Stimulated activated CD4-positive, alpha-beta T cell treated with anti-CD3 and anti-CD28 coated beads, Interleukin-12 subunit alpha, Interleukin-12 subunit beta, amount 100 ng/mL, for 24 hours (primary cell): ENCODE results near the gene FHOD1.

ENCODE experiments used
- DNase-seq, 2 experiments: peaks; one replicate each; pipeline ENCODE4 v3.0.0-alpha.2; 2020; ENCODE audit warnings: low read depth in 2 of 2

The FHOD1 gene

GRCh38 chr16:67249178-67250044 lies 2.1 kb upstream of the FHOD1 start:
- DNase-seq = no peak

- no peak for DNase-seq
These were observed 1.3 kb upstream of the FHOD1 start, which contains the start of gene SLC9A5 for GRCh38 chr16:67248401-67249177. SLC9A5 (plus strand) TSS chr16:67248979; CDS start chr16:67249015, 36 bp downstream.

- no peak for DNase-seq
These were observed 756 bp upstream of the FHOD1 start for GRCh38 chr16:67248073-67248400.

- DNase-seq = peak in 1 of 2 experiments; percentile 43
These were observed 507 bp downstream of the FHOD1 start for GRCh38 chr16:67246756-67247191.

- DNase-seq = peak in 1 of 2 experiments; percentile 47
These were observed 1.1 kb downstream of the FHOD1 start for GRCh38 chr16:67246081-67246755.

- no peak for DNase-seq
These were observed 1.6 kb downstream of the FHOD1 start for GRCh38 chr16:67245674-67246080.

GRCh38 chr16:67245186-67245585 lies 2.1 kb downstream of the FHOD1 start:
- DNase-seq = no peak

- DNase-seq = peak; percentile 50 to 69
These were observed 2.7 kb downstream of the FHOD1 start for GRCh38 chr16:67244387-67245185.

GRCh38 chr16:67243481-67243880 lies 3.8 kb downstream of the FHOD1 start:
- DNase-seq = no peak

GRCh38 chr16:67242138-67242730 lies 5.0 kb downstream of the FHOD1 start:
- DNase-seq = no peak

GRCh38 chr16:67241008-67241900 lies 6.0 kb downstream of the FHOD1 start:
- DNase-seq = no peak

- DNase-seq = no peak
These were observed 6.8 kb downstream of the FHOD1 start for GRCh38 chr16:67240506-67240905.

GRCh38 chr16:67238806-67239470 lies 8.3 kb downstream of the FHOD1 start:
- DNase-seq = no peak

GRCh38 chr16:67238278-67238575 lies 9.1 kb downstream of the FHOD1 start:
- no peak for DNase-seq

- DNase-seq = no peak
These were observed 9.6 kb downstream of the FHOD1 start for GRCh38 chr16:67237396-67238277.

- peak; percentile 64 to 71 for DNase-seq
These were observed 10.5 kb downstream of the FHOD1 start for GRCh38 chr16:67236563-67237395.

- DNase-seq = no peak
These were observed 11.3 kb downstream of the FHOD1 start for GRCh38 chr16:67235816-67236562.
